NT2/D1 (cell line): ENCODE results near the gene TEX29.

Source experiments
- DNase-seq: peaks from one replicate; pipeline ENCODE4 v3.0.0-alpha.2; 2011; ENCODE audit warnings: low read depth, low spot score
- H3K27me3 ChIP-seq: 2 replicates; pipeline ENCODE4 v1.6.0; 2011; ENCODE audit warnings: mild to moderate bottlenecking; ENCODE audit not compliant: insufficient read length, insufficient read depth
- H3K36me3 ChIP-seq: 2 replicates; pipeline ENCODE4 v1.6.1; 2011; ENCODE audit warnings: mild to moderate bottlenecking, low read length, mixed read lengths; ENCODE audit not compliant: insufficient read depth, insufficient read length
- H3K4me1 ChIP-seq: 2 replicates; pipeline ENCODE4 v1.5.1; 2011; ENCODE audit not compliant: insufficient read depth, insufficient read length
- H3K4me3 ChIP-seq: 2 replicates; pipeline ENCODE4 v1.5.1; 2011; ENCODE audit warnings: low read depth; ENCODE audit not compliant: insufficient read length
- H3K9ac ChIP-seq: 2 replicates; pipeline ENCODE4 v1.6.0; 2011; ENCODE audit warnings: low read depth; ENCODE audit not compliant: insufficient read length
- H3K9me3 ChIP-seq: 2 replicates; pipeline ENCODE4 v1.5.1; 2011; ENCODE audit warnings: mild to moderate bottlenecking, low read length; ENCODE audit not compliant: insufficient read depth
- SUZ12 ChIP-seq: IDR thresholded peaks from 2 replicates; pipeline ENCODE4 v1.6.1; 2011; ENCODE audit not compliant: insufficient read length, insufficient read depth; ENCODE audit errors: extremely low read depth
- YY1 ChIP-seq: IDR thresholded peaks from 2 replicates; pipeline ENCODE4 v1.6.1; 2011; ENCODE audit not compliant: insufficient read length, insufficient read depth
- ZNF274 ChIP-seq: IDR thresholded peaks from 2 replicates; pipeline ENCODE4 v1.6.1; 2011; ENCODE audit warnings: mild to moderate bottlenecking, low read depth, low read length

TEX29 gene

GRCh38 chr13:111372651-111373425 is 52.4 kb downstream of the TEX29 start:
- no peak for TF ChIP-seq ZNF274
- no peak for TF ChIP-seq SUZ12
- no peak for TF ChIP-seq YY1
- DNase-seq = no peak
- no peaks in the 10 kb centered on the region for H3K4me1 ChIP-seq
- no peaks in the 10 kb centered on the region for H3K36me3 ChIP-seq
- H3K4me3 ChIP-seq = no peak overlapping the region
- 0 out of 2 replicates have a peak, but pooled peaks cover 5% of the 10 kb centered on the region for H3K9me3 ChIP-seq
- H3K9ac ChIP-seq = no peak overlapping the region
- H3K27me3 ChIP-seq = no peaks in the 10 kb centered on the region

GRCh38 chr13:111373486-111373885 is 53.0 kb downstream of the TEX29 start:
- no peak for DNase-seq
- TF ChIP-seq ZNF274 (no peak), SUZ12 (no peak), YY1 (no peak)
- H3K9ac ChIP-seq = no peak overlapping the region
- H3K27me3 ChIP-seq = no peaks in the 10 kb centered on the region
- H3K4me1 ChIP-seq = no peaks in the 10 kb centered on the region
- no peaks in the 10 kb centered on the region for H3K36me3 ChIP-seq
- 0 out of 2 replicates have a peak, but pooled peaks cover 5% of the 10 kb centered on the region for H3K9me3 ChIP-seq
- H3K4me3 ChIP-seq = no peak overlapping the region

GRCh38 chr13:111380431-111380830 is 60.0 kb downstream of the TEX29 start:
- TF ChIP-seq SUZ12 (no peak), ZNF274 (no peak), YY1 (no peak)

GRCh38 chr13:111382411-111382810 is 62.0 kb downstream of the TEX29 start:
- Histone ChIP-seq H3K27me3 (no peaks in the 10 kb centered on the region), H3K36me3 (no peaks in the 10 kb centered on the region), H3K9me3 (0 out of 2 replicates have a peak, but pooled peaks cover 4% of the 10 kb centered on the region), H3K9ac (no peak overlapping the region), H3K4me1 (no peaks in the 10 kb centered on the region), H3K4me3 (no peak overlapping the region)
- no peak for DNase-seq
- TF ChIP-seq YY1 = no peak
- TF ChIP-seq ZNF274 = no peak
- TF ChIP-seq SUZ12 = no peak

More at GRCh38 chr13:111380431-111380830, 60.0 kb downstream of the TEX29 start:
- 0 out of 2 replicates have a peak, but pooled peaks cover 4% of the 10 kb centered on the region for H3K9me3 ChIP-seq
- no peak overlapping the region for H3K4me3 ChIP-seq
- no peak overlapping the region for H3K9ac ChIP-seq
- no peaks in the 10 kb centered on the region for H3K27me3 ChIP-seq
- no peaks in the 10 kb centered on the region for H3K4me1 ChIP-seq
- H3K36me3 ChIP-seq = no peaks in the 10 kb centered on the region
- DNase-seq = no peak

GRCh38 chr13:111382877-111383276 is 62.4 kb downstream of the TEX29 start:
- TF ChIP-seq YY1 (no peak), ZNF274 (no peak), SUZ12 (no peak)
- Histone ChIP-seq H3K36me3 (no peaks in the 10 kb centered on the region), H3K4me1 (no peaks in the 10 kb centered on the region), H3K4me3 (no peak overlapping the region), H3K9me3 (0 out of 2 replicates have a peak, but pooled peaks cover 4% of the 10 kb centered on the region), H3K27me3 (no peaks in the 10 kb centered on the region), H3K9ac (no peak overlapping the region)
- no peak for DNase-seq

GRCh38 chr13:111383591-111384440 is 63.4 kb downstream of the TEX29 start:
- Histone ChIP-seq H3K36me3 (no peaks in the 10 kb centered on the region), H3K9me3 (0 out of 2 replicates have a peak, but pooled peaks cover 4% of the 10 kb centered on the region), H3K27me3 (no peaks in the 10 kb centered on the region), H3K4me1 (no peaks in the 10 kb centered on the region), H3K4me3 (no peak overlapping the region), H3K9ac (no peak overlapping the region)
- TF ChIP-seq SUZ12 (no peak), ZNF274 (no peak), YY1 (no peak)
- DNase-seq = no peak
